HL-60/S4 treated with retinoic acid at 250 ng/mL for 4 days and 3 days (cell line): ENCODE data around the gene PANX2.
"Not testable (repeated sequence)": the region's sequence is repeated elsewhere in the genome, so short reads cannot be mapped to it uniquely, and the experiment has no call there.

Experiments used
- in situ Hi-C: fragments of 300-500 bp; cut with MboI; formaldehyde crosslinking; loops from 2 replicates; pipeline ENCODE4 v1.7.0; 2022; ENCODE audit warnings: low sequenced_read_pairs

The PANX2 gene, protein sequence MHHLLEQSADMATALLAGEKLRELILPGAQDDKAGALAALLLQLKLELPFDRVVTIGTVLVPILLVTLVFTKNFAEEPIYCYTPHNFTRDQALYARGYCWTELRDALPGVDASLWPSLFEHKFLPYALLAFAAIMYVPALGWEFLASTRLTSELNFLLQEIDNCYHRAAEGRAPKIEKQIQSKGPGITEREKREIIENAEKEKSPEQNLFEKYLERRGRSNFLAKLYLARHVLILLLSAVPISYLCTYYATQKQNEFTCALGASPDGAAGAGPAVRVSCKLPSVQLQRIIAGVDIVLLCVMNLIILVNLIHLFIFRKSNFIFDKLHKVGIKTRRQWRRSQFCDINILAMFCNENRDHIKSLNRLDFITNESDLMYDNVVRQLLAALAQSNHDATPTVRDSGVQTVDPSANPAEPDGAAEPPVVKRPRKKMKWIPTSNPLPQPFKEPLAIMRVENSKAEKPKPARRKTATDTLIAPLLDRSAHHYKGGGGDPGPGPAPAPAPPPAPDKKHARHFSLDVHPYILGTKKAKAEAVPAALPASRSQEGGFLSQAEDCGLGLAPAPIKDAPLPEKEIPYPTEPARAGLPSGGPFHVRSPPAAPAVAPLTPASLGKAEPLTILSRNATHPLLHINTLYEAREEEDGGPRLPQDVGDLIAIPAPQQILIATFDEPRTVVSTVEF

DNA sequence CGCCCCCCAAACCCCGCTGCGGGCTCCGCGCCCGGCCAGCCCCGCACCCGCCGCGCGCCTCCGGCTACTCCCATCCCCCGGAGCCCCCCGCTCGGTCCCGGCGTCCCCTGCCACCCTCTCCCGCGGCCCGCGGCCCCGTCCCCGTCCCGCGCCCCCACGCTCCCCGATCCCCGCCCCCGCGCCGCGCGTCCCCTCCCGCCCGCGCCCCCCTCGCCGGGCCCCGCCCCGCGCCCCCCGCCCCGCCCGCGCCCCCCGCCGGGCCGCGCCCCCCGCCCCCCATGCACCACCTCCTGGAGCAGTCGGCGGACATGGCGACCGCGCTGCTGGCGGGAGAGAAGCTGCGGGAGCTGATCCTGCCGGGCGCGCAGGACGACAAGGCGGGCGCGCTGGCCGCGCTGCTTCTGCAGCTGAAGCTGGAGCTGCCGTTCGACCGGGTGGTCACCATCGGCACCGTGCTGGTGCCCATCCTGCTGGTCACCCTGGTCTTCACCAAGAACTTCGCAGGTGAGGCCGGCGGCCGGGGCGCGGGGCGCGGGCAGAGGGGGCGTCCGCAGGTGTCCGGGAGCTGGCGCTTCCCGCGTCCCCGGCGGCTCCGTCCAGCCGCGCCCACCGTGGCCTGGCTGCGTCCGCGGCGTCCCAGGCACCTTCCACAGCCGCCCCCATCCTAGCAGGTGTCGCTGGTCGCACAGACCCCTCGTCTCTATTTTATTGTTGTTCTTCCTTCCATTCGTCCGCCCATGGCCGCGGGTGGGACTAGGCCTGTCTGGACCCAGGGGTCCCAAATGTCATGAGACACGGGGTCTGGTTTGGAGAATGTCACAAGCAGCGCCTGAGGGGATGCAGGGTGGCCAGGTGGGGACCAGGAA lies at the start of gene PANX2:
TSS of gene PANX2 (plus strand) at position 279 of the 866 bp plus-strand sequence. CDS start at position 279, 0 bp downstream.
- in situ Hi-C loops: no loop called here

DNA sequence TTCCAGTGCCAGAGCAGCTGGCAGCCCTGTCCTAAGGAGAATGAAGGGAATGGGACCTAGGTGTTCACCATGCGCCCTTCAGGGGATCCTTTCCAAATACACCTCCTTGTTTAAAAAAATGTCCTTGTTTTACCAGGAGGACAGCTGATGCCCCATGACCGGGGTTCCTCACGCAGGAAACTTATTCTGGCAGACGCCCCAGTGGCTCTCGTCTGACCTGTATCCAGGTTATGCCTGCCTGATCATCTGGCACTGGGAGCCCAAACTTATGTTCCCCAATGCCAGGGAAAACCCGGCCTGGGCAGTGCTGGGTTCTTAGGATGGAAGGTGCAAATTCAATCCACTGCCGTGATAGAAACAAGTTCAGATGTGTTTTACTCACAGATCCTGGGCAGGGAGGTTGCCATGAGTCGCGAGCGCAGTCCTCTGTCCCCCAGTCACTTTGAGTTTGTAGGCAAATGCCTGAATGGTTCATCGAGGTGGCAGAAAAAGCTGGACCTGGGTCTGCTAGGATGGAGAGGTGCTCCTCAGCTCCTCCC lies 49.3 kb upstream of the PANX2 start:
- in situ Hi-C loops: no loop called here

DNA sequence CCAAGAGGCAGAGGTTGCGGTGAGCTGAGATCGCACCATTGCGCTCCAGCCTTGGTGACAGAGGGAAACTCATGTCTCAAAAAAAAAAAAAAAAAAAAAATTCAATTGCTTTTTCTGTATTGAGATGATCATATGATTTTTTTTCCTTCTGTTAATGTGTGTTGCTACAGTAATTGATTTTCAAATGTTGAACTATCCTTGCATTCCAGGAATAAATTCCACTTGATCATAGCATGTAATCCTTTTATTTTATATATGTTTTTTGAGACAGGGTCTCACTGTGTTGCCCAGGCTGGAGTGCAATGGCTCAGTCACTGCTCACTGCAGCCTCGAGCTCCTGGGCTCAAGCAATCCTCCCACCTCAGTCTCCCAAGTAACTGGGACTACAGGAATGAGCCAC lies 47.4 kb upstream of the PANX2 start:
- in situ Hi-C loops: no loop called here

GRCh38 chr22:50125029-50125428 lies 45.5 kb upstream of the PANX2 start:
- in situ Hi-C loops: no loop called here

DNA sequence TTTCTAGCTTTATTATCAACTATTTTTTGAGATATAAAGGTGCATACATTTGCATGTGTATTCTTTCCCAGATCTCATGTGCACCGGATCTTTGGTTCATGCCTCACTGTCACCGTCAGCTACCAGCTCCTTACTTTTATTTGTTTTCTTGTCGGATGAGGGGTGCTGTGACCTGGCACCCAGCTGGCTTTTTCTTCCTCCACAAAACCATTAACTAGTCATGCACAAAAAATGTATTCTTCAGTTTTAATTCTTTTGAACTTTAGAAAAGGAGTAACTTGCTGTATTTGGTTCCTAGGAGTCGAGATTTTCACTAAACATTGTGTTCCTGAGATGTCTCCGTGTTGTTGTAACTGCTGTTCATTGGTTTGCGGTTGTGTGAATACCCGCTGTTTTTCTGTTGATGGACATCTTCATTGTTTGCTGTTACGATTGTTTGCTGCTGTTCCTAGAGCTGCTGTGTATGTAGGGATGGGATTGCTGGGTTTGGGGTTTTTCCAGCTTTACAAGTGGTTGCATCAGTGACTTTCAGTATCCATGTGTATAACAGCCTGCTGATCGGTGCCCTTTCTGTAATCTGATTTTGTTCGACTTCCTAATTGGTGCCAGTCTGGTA lies 41.3 kb upstream of the PANX2 start:
- in situ Hi-C loops: no loop called here

DNA sequence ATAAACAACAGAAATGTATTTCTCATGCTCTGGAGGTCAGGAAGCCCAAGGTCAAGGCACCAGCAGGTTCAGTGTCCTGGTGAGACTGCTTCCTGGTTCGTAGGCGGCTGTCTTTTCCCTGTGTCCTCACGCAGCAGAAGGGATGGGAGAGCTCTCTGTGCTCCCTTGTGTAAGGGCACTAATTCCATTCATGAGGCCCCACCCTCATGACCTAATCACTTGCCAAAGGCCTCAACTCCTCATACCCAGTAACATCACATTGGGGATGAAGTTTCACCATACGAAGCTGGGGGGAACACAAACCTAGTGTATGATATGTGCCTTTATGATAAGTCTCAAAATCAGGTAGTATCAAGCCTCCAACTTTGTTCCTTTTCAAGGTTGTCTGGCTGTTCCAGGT lies 38.6 kb upstream of the PANX2 start:
- in situ Hi-C loops: no loop called here

- in situ Hi-C loops: no loop called here
Measured at GRCh38 chr22:50134481-50134880, 36.0 kb upstream of the PANX2 start.

DNA sequence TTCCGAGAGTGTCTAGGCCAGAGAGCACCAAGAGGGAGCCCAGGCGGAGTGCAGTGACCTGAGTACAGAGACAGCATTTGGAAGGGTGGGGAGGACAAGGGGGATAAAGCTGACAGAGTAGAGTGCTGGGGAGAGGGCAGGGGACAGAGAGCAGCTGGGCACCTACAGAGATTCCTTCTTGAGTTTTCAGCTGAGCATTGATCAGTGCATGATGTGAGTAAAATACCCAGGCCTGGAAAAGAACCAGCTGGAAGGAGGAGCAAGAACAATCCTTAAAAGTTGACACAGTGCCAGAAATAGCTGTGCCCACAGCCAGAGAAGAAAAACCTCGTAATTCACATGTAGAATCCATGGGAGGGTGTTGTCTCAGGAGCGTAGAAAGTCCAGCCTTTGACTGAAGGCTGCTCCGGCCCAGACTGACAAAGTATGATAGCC lies 33.9 kb upstream of the PANX2 start:
- in situ Hi-C loops: no loop called here

- in situ Hi-C loops: not testable (repeated sequence)
Measured at GRCh38 chr22:50137277-50137676, 33.3 kb upstream of the PANX2 start.

GRCh38 chr22:50138041-50138440 lies 32.5 kb upstream of the PANX2 start:
- in situ Hi-C loops: no loop called here

DNA sequence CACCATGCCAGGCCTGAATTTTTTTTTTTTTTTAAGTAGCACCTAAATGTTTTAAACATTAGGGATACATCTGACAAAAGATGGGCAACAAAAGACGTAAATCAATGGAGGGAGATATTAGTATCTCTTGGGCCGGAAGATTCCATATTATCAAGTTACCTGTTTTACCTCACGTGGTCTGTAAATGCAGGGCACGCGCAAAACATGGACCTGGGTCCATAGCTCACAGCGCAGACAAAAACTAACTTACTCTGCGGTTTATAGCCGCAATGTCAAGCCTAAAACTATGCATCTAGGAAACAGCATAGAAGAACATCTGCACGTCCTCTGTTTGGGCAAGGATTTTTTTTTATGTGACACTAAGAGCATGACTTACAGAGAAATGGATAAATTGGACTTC lies 31.5 kb upstream of the PANX2 start:
- in situ Hi-C loops: no loop called here

DNA sequence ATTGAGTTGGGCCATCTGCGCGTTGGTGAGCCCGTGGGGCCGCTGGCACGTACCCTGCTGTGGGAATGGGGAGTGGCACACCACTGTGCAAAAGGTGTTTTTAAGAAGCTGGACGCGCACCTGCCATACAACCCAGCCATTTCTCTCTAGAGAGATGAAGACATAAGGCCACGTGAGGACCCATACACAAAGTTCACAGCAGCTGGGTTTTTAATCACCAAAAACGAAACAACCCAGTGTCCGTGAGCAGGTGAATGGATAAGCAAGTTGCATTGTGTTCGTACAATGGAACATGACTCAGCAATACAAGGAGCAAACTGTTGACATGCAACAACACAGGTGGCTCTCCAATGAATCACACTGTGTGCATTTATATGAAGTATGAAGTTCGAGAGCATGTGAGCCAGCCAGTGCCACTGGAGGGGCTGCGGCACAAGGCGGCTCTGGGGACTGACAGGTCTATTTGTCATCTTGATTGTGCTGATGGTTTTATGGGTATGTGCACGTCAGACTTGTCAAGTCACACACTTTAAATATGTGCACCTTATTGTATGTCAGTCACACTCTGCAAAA lies 30.6 kb upstream of the PANX2 start:
- in situ Hi-C loops: no loop called here

- in situ Hi-C loops: no loop called here
Measured at GRCh38 chr22:50140615-50141014, 29.9 kb upstream of the PANX2 start.

DNA sequence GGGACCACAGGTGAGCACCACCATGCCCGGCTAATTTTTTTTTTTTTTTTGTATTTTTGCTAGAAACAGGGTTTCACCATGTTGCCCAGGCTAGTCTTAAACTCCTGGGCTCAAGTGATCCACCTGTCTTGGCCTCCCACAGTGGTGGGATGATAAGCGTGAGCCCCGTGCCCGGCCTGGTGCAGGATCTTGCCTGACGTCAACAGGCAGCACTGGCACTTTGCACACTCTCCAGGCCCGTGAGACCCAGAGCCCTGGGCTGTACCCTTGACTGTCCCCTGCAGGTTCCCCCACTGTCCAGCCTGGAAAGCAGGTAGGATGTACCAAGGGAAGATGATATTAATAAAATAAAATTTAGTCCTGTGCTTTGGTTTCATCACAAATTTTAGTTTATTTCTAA lies 29.1 kb upstream of the PANX2 start:
- in situ Hi-C loops: no loop called here

GRCh38 chr22:50141891-50142363 lies 28.6 kb upstream of the PANX2 start:
- in situ Hi-C loops: no loop called here

DNA sequence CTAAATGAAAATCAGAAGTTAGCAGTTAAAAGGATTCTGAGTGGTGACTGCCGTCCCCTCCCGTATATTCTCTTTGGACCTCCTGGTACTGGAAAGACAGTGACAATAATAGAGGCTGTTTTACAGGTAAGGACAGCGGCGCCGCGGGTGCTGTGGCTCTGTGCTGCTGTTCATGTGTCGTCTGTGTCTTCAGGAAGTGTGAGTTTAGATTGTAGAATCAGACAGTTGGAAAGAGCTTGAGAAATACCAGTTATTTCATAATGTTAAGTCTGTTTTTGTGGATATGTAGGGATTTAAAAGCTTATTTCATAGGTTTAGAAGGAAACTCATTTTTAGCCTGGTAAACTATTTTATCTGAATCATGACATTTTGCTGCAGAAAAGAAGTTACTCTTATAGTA lies 27.4 kb upstream of the PANX2 start:
- in situ Hi-C loops: no loop called here

DNA sequence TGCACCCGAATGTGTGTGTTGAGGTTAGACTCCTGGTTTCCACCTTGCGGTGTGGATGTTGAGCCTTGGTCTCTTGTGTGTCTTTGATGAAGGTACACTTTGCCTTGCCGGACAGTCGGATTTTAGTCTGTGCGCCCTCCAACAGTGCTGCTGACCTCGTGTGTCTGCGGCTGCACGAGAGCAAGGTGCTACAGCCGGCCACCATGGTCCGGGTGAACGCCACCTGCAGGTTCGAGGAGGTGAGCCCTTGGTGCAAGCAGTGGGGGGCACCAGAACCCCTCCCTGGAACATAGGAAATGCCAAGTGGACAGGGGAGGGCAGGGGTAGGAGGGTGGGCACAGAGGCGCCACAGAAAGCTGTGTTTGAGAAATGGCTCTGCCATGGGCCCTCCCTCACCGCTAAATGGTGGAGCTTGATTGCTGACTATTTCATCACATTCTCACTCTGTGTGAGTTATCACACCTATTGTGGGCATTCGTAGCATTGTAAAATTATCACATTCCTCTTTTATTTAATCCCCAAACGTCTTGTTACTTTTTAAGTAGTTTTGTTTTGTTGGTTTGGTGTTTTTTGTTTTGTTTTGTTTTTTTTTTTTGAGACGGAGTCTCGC lies 26.4 kb upstream of the PANX2 start:
- in situ Hi-C loops: no loop called here

DNA sequence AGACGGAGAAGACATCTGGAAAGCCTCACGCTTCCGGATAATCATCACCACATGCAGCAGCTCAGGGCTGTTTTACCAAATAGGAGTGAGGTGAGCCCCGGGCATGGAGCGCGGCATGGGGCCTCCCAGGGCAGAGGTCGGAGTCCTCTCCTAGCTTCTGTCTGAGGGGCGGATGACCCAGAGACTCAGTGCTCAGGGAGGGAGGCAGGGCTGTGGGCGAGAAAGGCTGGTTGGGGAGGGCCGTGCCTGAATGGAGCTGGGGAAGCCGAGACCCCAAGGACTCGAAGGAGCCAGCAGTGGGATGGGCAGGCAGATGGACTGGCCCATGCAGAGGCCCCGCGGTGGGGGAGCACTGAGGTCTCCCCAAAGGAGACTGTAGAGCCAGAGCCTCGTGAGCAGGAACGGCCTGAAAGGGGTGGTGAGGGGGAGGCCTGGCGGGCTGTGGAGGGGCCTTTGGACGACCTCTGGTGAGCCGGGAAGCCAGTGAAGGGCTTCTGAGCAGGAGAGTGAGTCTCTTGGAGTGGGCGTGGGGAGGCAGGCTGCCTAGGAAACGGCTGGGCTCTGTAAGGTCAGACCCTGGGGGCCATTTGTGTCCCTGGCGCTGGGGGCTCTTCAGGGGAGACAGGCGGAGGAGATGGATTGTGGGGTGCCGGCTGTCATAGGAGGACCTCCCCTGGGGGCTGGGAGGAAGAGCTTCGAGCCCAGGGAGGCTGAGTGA lies 24.7 kb upstream of the PANX2 start:
- in situ Hi-C loops: no loop called here
